Liver (tissue), 9 donors: Measurements from ENCODE around the gene WNT5A. TPM values are rescaled to one million over a fixed set of nuclear protein-coding genes. Genes with fewer than 3 reads are reported as not detected.

ENCODE experiments used
- DNase-seq: peaks from one replicate; pipeline ENCODE4 v3.0.0-alpha.2; 2017; ENCODE audit warnings: low spot score
- H3K27ac ChIP-seq, 2 donors: one replicate each; pipeline ENCODE4 v1.7.0; 2013; ENCODE audit warnings: inconsistent platforms in 2 of 2, low read length in 2 of 2, control low read depth in 1 of 2, low read depth in 1 of 2, mild to moderate bottlenecking in 1 of 2
- H3K27me3 ChIP-seq, 4 donors: one replicate each; pipeline versions ENCODE4 v1.6.1 to v1.7.0; 2013; ENCODE audit warnings: low read length in 3 of 4, inconsistent platforms in 1 of 4, mild to moderate bottlenecking in 1 of 4, moderate library complexity in 1 of 4; ENCODE audit not compliant: control insufficient read depth in 4 of 4, insufficient read depth in 4 of 4
- H3K36me3 ChIP-seq, 4 donors: one replicate each; pipeline versions ENCODE4 v1.6.1 to v1.7.0; 2013; ENCODE audit warnings: low read length in 3 of 4, mild to moderate bottlenecking in 3 of 4, low read depth in 1 of 4, moderate library complexity in 1 of 4; ENCODE audit not compliant: control insufficient read depth in 4 of 4, insufficient read depth in 3 of 4
- H3K4me1 ChIP-seq, 4 donors: one replicate each; pipeline versions ENCODE4 v1.6.1 to v1.7.0; 2013; ENCODE audit warnings: low read length in 3 of 4, mild to moderate bottlenecking in 3 of 4, moderate library complexity in 1 of 4; ENCODE audit not compliant: control insufficient read depth in 4 of 4, insufficient read depth in 4 of 4
- H3K4me3 ChIP-seq, 3 donors: one replicate each; pipeline versions ENCODE4 v1.6.1 to v1.7.0; 2013; ENCODE audit warnings: low read length in 3 of 3, control low read depth in 1 of 3, low read depth in 1 of 3, mild to moderate bottlenecking in 1 of 3
- H3K9ac ChIP-seq, 2 donors: one replicate each; pipeline ENCODE4 v1.7.0; 2013; ENCODE audit warnings: low read length in 2 of 2, mild to moderate bottlenecking in 2 of 2, moderate library complexity in 2 of 2, control low read depth in 1 of 2, low read depth in 1 of 2
- H3K9me3 ChIP-seq, 4 donors: one replicate each; pipeline versions ENCODE4 v1.6.1 to v1.7.0; 2013; ENCODE audit warnings: low read length in 3 of 4; ENCODE audit not compliant: control insufficient read depth in 4 of 4
- ATF3 ChIP-seq: IDR thresholded peaks from 2 replicates; pipeline ENCODE4 v1.6.1; 2016; ENCODE audit warnings: antibody characterized with exemption
- EGR1 ChIP-seq, 2 donors: IDR thresholded peaks; 2 replicates each; pipeline ENCODE4 v1.6.1; 2016 to 2018; ENCODE audit warnings: antibody characterized with exemption in 2 of 2, low read depth in 2 of 2
- FOXA1 ChIP-seq: IDR thresholded peaks from 2 replicates; pipeline ENCODE4 v1.6.1; 2016; ENCODE audit warnings: antibody characterized with exemption
- FOXA2 ChIP-seq: IDR thresholded peaks from 2 replicates; pipeline ENCODE4 v1.6.1; 2016; ENCODE audit warnings: antibody characterized with exemption
- GABPA ChIP-seq, 2 donors: IDR thresholded peaks in 1 of 2; conservative IDR thresholded peaks in 1 of 2; 2 replicates each; pipeline ENCODE4 v1.6.1; 2016; ENCODE audit warnings: antibody characterized with exemption in 2 of 2, mild to moderate bottlenecking in 1 of 2, moderate library complexity in 1 of 2
- HNF4A ChIP-seq, 2 donors: conservative IDR thresholded peaks; 2 replicates each; pipeline ENCODE4 v1.6.1; 2016; ENCODE audit warnings: antibody characterized with exemption in 2 of 2, mild to moderate bottlenecking in 2 of 2
- HNF4G ChIP-seq: IDR thresholded peaks from 2 replicates; pipeline ENCODE4 v1.6.1; 2016; ENCODE audit warnings: antibody characterized with exemption
- JUND ChIP-seq, 2 donors: IDR thresholded peaks; 2 replicates each; pipeline ENCODE4 v1.6.1; 2016; ENCODE audit warnings: antibody characterized with exemption in 2 of 2
- MAX ChIP-seq: IDR thresholded peaks from 2 replicates; pipeline ENCODE4 v1.6.1; 2016; ENCODE audit warnings: antibody characterized with exemption
- NR2F2 ChIP-seq: IDR thresholded peaks from 2 replicates; pipeline ENCODE4 v1.6.1; 2016; ENCODE audit warnings: antibody characterized with exemption
- RAD21 ChIP-seq, 2 donors: IDR thresholded peaks; 2 replicates each; pipeline ENCODE4 v1.6.1; 2016; ENCODE audit warnings: antibody characterized with exemption in 2 of 2, mild to moderate bottlenecking in 2 of 2
- REST ChIP-seq: IDR thresholded peaks from 2 replicates; pipeline ENCODE4 v1.6.1; 2016; ENCODE audit warnings: antibody characterized with exemption, mild to moderate bottlenecking
- RXRA ChIP-seq, 2 donors: IDR thresholded peaks; 2 replicates each; pipeline ENCODE4 v1.6.1; 2017 to 2018; ENCODE audit warnings: antibody characterized with exemption in 2 of 2, mild to moderate bottlenecking in 1 of 2
- SP1 ChIP-seq: IDR thresholded peaks from 2 replicates; pipeline ENCODE4 v1.6.1; 2018; ENCODE audit warnings: antibody characterized with exemption, mild to moderate bottlenecking
- TAF1 ChIP-seq: conservative IDR thresholded peaks from 2 replicates; pipeline ENCODE4 v1.6.1; 2016; ENCODE audit warnings: antibody characterized with exemption, mild to moderate bottlenecking
- ZBTB33 ChIP-seq: IDR thresholded peaks from 2 replicates; pipeline ENCODE4 v1.6.1; 2016; ENCODE audit warnings: antibody characterized with exemption
- WGBS: extraction: QIAGEN DNeasy Blood & Tissue Kit; methylation state at CpG from one replicate; pipeline ENCODE4 v1.1.7; 2013; 5-methylcytosine and 5-hydroxymethylcytosine counted together
- polyA plus RNA-seq, 2 donors: library from polyadenylated mRNA; stranded (reverse) in 1 of 2; unstranded in 1 of 2; fragments of 200-250 nt in 1 of 2; fragments of >200 nt in 1 of 2; fragmentation: Nextera tagmentation in 1 of 2; extraction: Ambion mirVana in 1 of 2; gene quantifications; one replicate each; pipeline versions ENCODE4 v1.2.1 to v1.2.3, GENCODE V29; 2013 to 2015
- total RNA-seq, 2 donors: library from RNA; depleted of rRNA; stranded (reverse); fragments of >200 nt; gene quantifications; one replicate each; pipeline ENCODE4 v1.2.3, GENCODE V29; 2014
- donor health status: healthy.
- donor health status: healthy.
- donor health status: healthy.
- donor health status: healthy.
- donor health status: healthy.

WNT5A gene
- total and polyA plus RNA-seq, 4 donors = 0.18 to 1.3 (median 0.66) TPM

- TF ChIP-seq REST = no peak
These were observed 43.8 kb downstream of the WNT5A start (continued) for GRCh38 chr3:55443346-55443745.

- 80% methylated on average over 3 of the region's 3 CpGs for WGBS
- H3K9me3 ChIP-seq = no peaks in the 10 kb centered on the region
- no peak overlapping the region for H3K27ac ChIP-seq
- DNase-seq = no peak
- H3K36me3 ChIP-seq = no peaks in the 10 kb centered on the region
- H3K27me3 ChIP-seq = no peaks in the 10 kb centered on the region
- no peak for TF ChIP-seq SP1
- no peak for TF ChIP-seq ATF3
- no peak for TF ChIP-seq RXRA (IDR thresholded peaks at IDR 0.05)
- no peak for TF ChIP-seq TAF1
- TF ChIP-seq NR2F2 = no peak
- no peak for TF ChIP-seq FOXA2
- no peak for TF ChIP-seq HNF4G
- TF ChIP-seq MAX = no peak
- no peak for TF ChIP-seq HNF4A (conservative IDR thresholded peaks at IDR 0.05)
- no peak for TF ChIP-seq ZBTB33
- no peak for TF ChIP-seq RAD21 (IDR thresholded peaks at IDR 0.05)
- no peak for TF ChIP-seq EGR1 (IDR thresholded peaks at IDR 0.05; ENCODE audit: low read depth in 2 of 2)
- TF ChIP-seq REST = no peak
- TF ChIP-seq JUND (IDR thresholded peaks at IDR 0.05) = no peak
- TF ChIP-seq GABPA (IDR thresholded peaks at IDR 0.05 in 1 of 2, conservative IDR thresholded peaks at IDR 0.05 in 1 of 2) = no peak
- no peak for TF ChIP-seq FOXA1
- H3K4me1 ChIP-seq = peaks cover 0 to 7% (median 3%) of the 10 kb centered on the region in 4 donors
- no peak overlapping the region for H3K9ac ChIP-seq
- no peak overlapping the region for H3K4me3 ChIP-seq
These were observed 44.2 kb downstream of the WNT5A start for GRCh38 chr3:55442861-55443260.
